B cell (primary cell): Measurements from ENCODE around the gene FARP1.

Experiments used
- CTCF ChIP-seq: fragments of 200-600 bp; IDR thresholded peaks from one replicate; pipeline ENCODE4 v1.8.0; 2022; ENCODE audit warnings: antibody characterized with exemption, mild to moderate bottlenecking
- EZH2 ChIP-seq: IDR thresholded peaks from 2 replicates; pipeline ENCODE4 v1.6.1; 2012; ENCODE audit warnings: borderline replicate concordance, low read depth, mild to moderate bottlenecking, moderate library complexity, low read length; ENCODE audit not compliant: insufficient read depth, poor library complexity, severe bottlenecking

DNA sequence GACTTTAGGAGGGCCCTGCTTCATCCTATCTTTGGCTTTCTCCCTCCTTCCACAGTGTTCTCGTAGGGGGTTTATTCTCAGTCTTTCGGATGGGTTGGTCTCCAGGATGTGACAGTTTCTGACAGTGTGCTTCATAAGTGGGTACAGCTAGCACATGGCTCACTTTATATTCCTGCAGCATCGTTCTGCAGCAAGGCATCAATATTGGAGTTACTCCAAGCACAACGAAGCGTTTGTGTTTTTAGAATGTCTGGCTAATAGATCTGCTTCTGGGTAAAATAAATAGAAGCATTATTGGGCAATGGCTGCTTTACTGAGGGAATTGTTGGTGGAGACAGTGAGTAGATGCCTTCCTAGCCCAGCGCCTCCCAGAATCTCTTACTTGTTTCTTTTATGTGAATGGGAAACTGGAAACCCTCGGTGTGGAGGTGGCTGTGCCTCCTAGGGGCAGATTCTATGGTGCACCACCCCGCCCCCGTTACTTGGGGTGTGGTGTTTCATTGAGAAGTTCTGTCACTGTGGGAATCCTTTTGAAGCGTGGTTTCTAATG lies 2.0 kb downstream of the FARP1 start:
- TF ChIP-seq CTCF = no peak
- TF ChIP-seq EZH2 = no peak
